ENCODE results near the gene DKK2. TPM values are rescaled to one million over a fixed set of nuclear protein-coding genes. Genes with fewer than 3 reads are reported as not detected.

DKK2 gene
- total and polyA plus RNA-seq, 9 of the 15 experiments (the other 6 are each of a cell fraction or from before 2014, with no cell fraction given): not detected

DNA sequence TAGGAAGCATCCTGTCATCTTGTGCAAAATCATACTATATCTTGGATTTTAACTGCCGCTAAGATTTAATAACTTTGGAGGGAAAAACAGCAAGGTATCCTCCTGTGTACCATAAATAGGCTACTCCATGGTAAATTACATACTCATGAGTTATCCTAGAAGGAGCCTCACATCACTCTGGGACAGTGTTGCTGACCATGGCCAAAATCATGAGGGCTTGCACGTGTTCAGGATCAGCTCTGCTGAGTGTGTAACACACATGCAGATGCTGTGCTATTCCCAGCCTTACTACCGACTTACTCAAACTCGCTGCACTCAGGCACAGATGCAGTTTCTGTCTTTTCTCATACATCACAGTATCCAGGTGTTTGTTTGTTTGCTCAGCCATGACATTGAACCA lies 56.6 kb downstream of the DKK2 start:
- BruUV-seq (replicated peaks): no TSS peak
- no peak for DNase-seq (ENCODE audit: extremely low read depth in 1 of 4, low spot score in 3 of 4)
- Histone ChIP-seq H3K27ac (ENCODE audit: extremely low read depth, low read depth, low read length) (no peak overlapping the region), H3K27me3 (ENCODE audit: control insufficient read depth in 2 of 2, insufficient read depth in 2 of 2, low read length in 2 of 2) (no peaks in the 10 kb centered on the region), H3K4me3 (no peak overlapping the region), H3K9me1 (ENCODE audit: control insufficient read depth, insufficient read depth, low read length) (no peaks in the 10 kb centered on the region), H3K4me2 (ENCODE audit: insufficient read depth, low read length) (no peak overlapping the region), H4K20me1 (replicated peaks; ENCODE audit: control insufficient read depth, insufficient read depth, low read length) (no peaks in the 10 kb centered on the region), H3K9ac (ENCODE audit: insufficient read depth in 1 of 2, low read depth in 2 of 2, low read length in 2 of 2) (no peak overlapping the region), H3K4me1 (replicated peaks in 1 of 2; ENCODE audit: control insufficient read depth in 2 of 2, insufficient read depth in 2 of 2, low read length in 2 of 2) (no peaks in the 10 kb centered on the region), H3K79me2 (ENCODE audit: control insufficient read depth, insufficient read depth, low read length) (no peaks in the 10 kb centered on the region), H2AFZ (ENCODE audit: low read depth, low read length) (no peak overlapping the region), H3K36me3 (ENCODE audit: control insufficient read depth, insufficient read depth, low read length) (no peaks in the 10 kb centered on the region), H3K9me3 (replicated peaks; ENCODE audit: control insufficient read depth, insufficient read depth, low read depth, low read length) (no peaks in the 10 kb centered on the region)
- in situ Hi-C loops (cut with MboI) (no loop called here), intact Hi-C loops (cut with micrococcal nuclease) (no loop called here)
- TF ChIP-seq THRAP3 (IDR thresholded peaks at IDR 0.05; ENCODE audit: borderline replicate concordance) (no peak), NCOR1 (IDR thresholded peaks at IDR 0.05) (no peak), TAF9B (IDR thresholded peaks at IDR 0.05; ENCODE audit: partially characterized antibody) (no peak)
- ChIA-PET CTCF (ENCODE audit: low intra/inter-chr PET ratio) (no interaction called here), POLR2A (no interaction called here)
- 0% methylated on average over 4 of the region's 4 CpGs for WGBS (ENCODE audit: insufficient coverage, low coverage, missing lambda C conversion rate)
- FAIRE-seq: no peak
- no peak for ATAC-seq

DNA sequence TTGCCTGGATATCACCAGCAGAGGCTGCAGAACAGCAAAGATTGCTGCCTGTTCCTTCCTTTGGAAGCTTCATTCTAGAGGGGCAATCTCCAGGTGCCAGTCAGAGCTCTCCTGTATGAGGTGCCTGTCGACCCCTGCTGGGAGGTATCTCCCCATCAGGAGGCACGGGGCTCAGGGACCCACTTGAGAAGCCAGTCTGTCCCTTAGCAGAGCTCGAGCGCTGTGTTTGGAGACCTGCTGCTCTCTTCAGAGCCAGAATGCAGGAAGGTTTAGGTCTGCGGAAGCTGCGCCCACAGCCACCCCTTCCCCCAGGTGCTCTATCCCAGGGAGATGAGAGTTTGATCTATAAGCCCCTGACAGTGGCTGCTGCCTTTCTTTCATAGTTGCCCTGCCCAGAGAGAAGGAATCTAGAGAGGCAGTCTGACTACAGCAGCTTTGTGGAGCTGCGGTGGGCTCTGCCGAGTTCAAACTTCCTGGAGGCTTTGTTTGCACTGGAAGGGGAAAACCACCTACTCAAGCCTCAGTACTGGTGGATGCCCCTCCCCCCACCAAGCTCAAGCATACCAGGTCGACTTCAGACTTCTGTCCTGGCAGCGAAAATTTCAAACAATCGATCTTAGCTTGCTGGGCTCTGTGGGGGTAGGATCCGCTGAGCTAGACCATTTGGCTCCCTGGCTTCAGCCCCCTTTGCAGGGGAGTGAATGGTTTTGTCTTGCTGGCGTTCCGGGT lies 57.9 kb downstream of the DKK2 start:
- Histone ChIP-seq H3K36me3 (ENCODE audit: control insufficient read depth, insufficient read depth, low read length) (no peaks in the 10 kb centered on the region), H3K4me1 (replicated peaks in 1 of 2; ENCODE audit: control insufficient read depth in 2 of 2, insufficient read depth in 2 of 2, low read length in 2 of 2) (no peaks in the 10 kb centered on the region), H3K4me2 (ENCODE audit: insufficient read depth, low read length) (no peak overlapping the region), H3K27me3 (ENCODE audit: control insufficient read depth in 2 of 2, insufficient read depth in 2 of 2, low read length in 2 of 2) (no peaks in the 10 kb centered on the region), H3K79me2 (ENCODE audit: control insufficient read depth, insufficient read depth, low read length) (no peaks in the 10 kb centered on the region), H3K4me3 (no peak overlapping the region), H2AFZ (ENCODE audit: low read depth, low read length) (no peak overlapping the region), H4K20me1 (replicated peaks; ENCODE audit: control insufficient read depth, insufficient read depth, low read length) (no peaks in the 10 kb centered on the region), H3K9me1 (ENCODE audit: control insufficient read depth, insufficient read depth, low read length) (no peaks in the 10 kb centered on the region), H3K9me3 (replicated peaks; ENCODE audit: control insufficient read depth, insufficient read depth, low read depth, low read length) (no peaks in the 10 kb centered on the region), H3K27ac (ENCODE audit: extremely low read depth, low read depth, low read length) (no peak overlapping the region), H3K9ac (ENCODE audit: insufficient read depth in 1 of 2, low read depth in 2 of 2, low read length in 2 of 2) (no peak overlapping the region)
- no peak for ATAC-seq
- in situ Hi-C loops (cut with MboI) (no loop called here), intact Hi-C loops (cut with micrococcal nuclease) (no loop called here)
- CTCF ChIA-PET (ENCODE audit: low intra/inter-chr PET ratio): no interaction called here
- BruUV-seq (replicated peaks): no TSS peak
- POLR2A ChIA-PET: no interaction called here
- no peak for DNase-seq (ENCODE audit: extremely low read depth in 1 of 4, low spot score in 3 of 4)
- FAIRE-seq: no peak
- 2% methylated on average over 13 of the region's 14 CpGs for WGBS (ENCODE audit: insufficient coverage, low coverage, missing lambda C conversion rate)
- TF ChIP-seq MTA2 (IDR thresholded peaks at IDR 0.05; ENCODE audit: low read depth): no peak
- no peak for TF ChIP-seq KLF10 (CRISPR knock-in tag; IDR thresholded peaks at IDR 0.05)
- no peak for TF ChIP-seq KAT8 (IDR thresholded peaks at IDR 0.05; ENCODE audit: low read depth)
- no peak for TF ChIP-seq TEAD4 (IDR thresholded peaks at IDR 0.05; ENCODE audit: low read length)
- no peak for TF ChIP-seq TEAD4 (CRISPR knock-in tag; IDR thresholded peaks at IDR 0.05; ENCODE audit: borderline replicate concordance)
- no peak for TF ChIP-seq ZFP36 (IDR thresholded peaks at IDR 0.05; ENCODE audit: low read depth, low read length, partially characterized antibody)
- TF ChIP-seq, protein P1, sequence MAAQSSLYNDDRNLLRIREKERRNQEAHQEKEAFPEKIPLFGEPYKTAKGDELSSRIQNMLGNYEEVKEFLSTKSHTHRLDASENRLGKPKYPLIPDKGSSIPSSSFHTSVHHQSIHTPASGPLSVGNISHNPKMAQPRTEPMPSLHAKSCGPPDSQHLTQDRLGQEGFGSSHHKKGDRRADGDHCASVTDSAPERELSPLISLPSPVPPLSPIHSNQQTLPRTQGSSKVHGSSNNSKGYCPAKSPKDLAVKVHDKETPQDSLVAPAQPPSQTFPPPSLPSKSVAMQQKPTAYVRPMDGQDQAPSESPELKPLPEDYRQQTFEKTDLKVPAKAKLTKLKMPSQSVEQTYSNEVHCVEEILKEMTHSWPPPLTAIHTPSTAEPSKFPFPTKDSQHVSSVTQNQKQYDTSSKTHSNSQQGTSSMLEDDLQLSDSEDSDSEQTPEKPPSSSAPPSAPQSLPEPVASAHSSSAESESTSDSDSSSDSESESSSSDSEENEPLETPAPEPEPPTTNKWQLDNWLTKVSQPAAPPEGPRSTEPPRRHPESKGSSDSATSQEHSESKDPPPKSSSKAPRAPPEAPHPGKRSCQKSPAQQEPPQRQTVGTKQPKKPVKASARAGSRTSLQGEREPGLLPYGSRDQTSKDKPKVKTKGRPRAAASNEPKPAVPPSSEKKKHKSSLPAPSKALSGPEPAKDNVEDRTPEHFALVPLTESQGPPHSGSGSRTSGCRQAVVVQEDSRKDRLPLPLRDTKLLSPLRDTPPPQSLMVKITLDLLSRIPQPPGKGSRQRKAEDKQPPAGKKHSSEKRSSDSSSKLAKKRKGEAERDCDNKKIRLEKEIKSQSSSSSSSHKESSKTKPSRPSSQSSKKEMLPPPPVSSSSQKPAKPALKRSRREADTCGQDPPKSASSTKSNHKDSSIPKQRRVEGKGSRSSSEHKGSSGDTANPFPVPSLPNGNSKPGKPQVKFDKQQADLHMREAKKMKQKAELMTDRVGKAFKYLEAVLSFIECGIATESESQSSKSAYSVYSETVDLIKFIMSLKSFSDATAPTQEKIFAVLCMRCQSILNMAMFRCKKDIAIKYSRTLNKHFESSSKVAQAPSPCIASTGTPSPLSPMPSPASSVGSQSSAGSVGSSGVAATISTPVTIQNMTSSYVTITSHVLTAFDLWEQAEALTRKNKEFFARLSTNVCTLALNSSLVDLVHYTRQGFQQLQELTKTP (IDR thresholded peaks at IDR 0.05; ENCODE audit: low read depth in 1 of 2, partially characterized antibody in 2 of 2): no peak
- no peak for TF ChIP-seq CBFA2T2 (conservative IDR thresholded peaks at IDR 0.05)
- no peak for TF ChIP-seq SPI1 (IDR thresholded peaks at IDR 0.05; ENCODE audit: borderline replicate concordance, low read depth, low read length)
- no peak for TF ChIP-seq HMGN3 (IDR thresholded peaks at IDR 0.05; ENCODE audit: borderline replicate concordance, extremely low read depth, insufficient read length, low read depth, low read length)
- no peak for TF ChIP-seq BRD4 (IDR thresholded peaks at IDR 0.05)
